ENCODE measurements around the gene BASP1. TPM values are rescaled to one million over a fixed set of nuclear protein-coding genes. Genes with fewer than 3 reads are reported as not detected.

BASP1 gene
- total and polyA plus RNA-seq, 7 donors = 7.4 to 18.6 (median 11.1) TPM

DNA sequence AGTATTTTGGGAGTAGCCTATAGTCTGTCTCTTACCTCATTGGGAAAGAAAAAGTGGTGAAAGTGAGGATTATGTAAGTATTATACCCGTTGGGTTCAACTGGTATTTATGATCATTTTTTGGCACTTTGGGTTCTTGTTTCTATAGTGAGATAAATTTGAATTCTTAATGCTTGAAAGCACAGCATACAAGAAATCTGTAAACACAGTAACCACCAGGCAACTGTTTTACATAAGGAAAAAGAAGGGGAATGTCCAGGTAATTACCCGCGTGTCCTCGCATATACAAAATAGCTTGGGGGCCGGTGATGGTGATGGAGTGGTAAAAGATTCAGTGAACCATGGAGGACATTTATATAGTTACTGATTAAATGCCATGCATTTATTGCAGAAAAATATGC lies 60.5 kb downstream of the BASP1 start:
- Histone ChIP-seq H3K4me3 (no peak overlapping the region), H3K4me1 (no peaks in the 10 kb centered on the region), H3K36me3 (no peaks in the 10 kb centered on the region), H3K27me3 (no peaks in the 10 kb centered on the region), H3K9me3 (no peaks in the 10 kb centered on the region), H3K27ac (no peak overlapping the region)
- TF ChIP-seq EP300 (IDR thresholded peaks at IDR 0.05) = no peak
- TF ChIP-seq, protein P1, sequence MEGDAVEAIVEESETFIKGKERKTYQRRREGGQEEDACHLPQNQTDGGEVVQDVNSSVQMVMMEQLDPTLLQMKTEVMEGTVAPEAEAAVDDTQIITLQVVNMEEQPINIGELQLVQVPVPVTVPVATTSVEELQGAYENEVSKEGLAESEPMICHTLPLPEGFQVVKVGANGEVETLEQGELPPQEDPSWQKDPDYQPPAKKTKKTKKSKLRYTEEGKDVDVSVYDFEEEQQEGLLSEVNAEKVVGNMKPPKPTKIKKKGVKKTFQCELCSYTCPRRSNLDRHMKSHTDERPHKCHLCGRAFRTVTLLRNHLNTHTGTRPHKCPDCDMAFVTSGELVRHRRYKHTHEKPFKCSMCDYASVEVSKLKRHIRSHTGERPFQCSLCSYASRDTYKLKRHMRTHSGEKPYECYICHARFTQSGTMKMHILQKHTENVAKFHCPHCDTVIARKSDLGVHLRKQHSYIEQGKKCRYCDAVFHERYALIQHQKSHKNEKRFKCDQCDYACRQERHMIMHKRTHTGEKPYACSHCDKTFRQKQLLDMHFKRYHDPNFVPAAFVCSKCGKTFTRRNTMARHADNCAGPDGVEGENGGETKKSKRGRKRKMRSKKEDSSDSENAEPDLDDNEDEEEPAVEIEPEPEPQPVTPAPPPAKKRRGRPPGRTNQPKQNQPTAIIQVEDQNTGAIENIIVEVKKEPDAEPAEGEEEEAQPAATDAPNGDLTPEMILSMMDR (IDR thresholded peaks at IDR 0.05) = no peak
- no peak for TF ChIP-seq POLR2A (IDR thresholded peaks at IDR 0.05)
- no peak for TF ChIP-seq POLR2AphosphoS5 (IDR thresholded peaks at IDR 0.05)
- no peak for DNase-seq
- WGBS, 2 donors = 75 to 96% methylated on average over 5 of the region's 5 CpGs
- intact Hi-C loops (cut with DNase I) = no loop called here

DNA sequence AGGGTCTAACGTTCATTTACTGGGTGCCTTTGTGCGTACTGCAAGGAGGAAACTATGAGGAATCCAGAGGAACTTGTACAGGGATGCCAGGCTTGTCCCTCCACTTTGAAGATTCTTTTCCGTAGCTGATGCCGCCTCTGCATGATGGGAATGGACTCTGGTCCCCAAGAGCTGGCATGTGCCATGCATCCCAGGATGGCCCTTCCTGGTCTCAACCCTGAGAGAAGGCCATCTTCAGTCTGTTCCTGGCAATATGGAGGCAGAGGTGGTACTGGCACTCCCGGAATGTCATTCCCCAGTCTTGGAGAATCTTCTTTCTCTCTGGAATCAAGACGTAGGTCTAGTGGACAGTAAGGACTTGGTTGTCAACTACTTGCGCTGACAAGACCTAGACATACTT lies 61.5 kb downstream of the BASP1 start:
- no peaks in the 10 kb centered on the region for H3K27me3 ChIP-seq
- H3K4me1 ChIP-seq = no peaks in the 10 kb centered on the region
- no peak overlapping the region for H3K27ac ChIP-seq
- H3K9me3 ChIP-seq = no peaks in the 10 kb centered on the region
- no peak overlapping the region for H3K4me3 ChIP-seq
- 89 to 94% methylated on average over 7 of the region's 7 CpGs for WGBS, 2 donors
- intact Hi-C loops (cut with DNase I) = no loop called here
- TF ChIP-seq POLR2A (IDR thresholded peaks at IDR 0.05) (no peak), POLR2AphosphoS5 (IDR thresholded peaks at IDR 0.05) (no peak)
- no peak for DNase-seq
- H3K36me3 ChIP-seq = no peaks in the 10 kb centered on the region

GRCh38 chr5:17279487-17279886 lies 62.1 kb downstream of the BASP1 start:
- H3K4me3 ChIP-seq = no peak overlapping the region
- no peak for DNase-seq
- no peaks in the 10 kb centered on the region for H3K9me3 ChIP-seq
- intact Hi-C loops (cut with DNase I) = no loop called here
- no peaks in the 10 kb centered on the region for H3K27me3 ChIP-seq
- TF ChIP-seq POLR2AphosphoS5 (IDR thresholded peaks at IDR 0.05) (no peak), POLR2A (IDR thresholded peaks at IDR 0.05) (no peak), EP300 (IDR thresholded peaks at IDR 0.05) (no peak)
- TF ChIP-seq, protein P1 (IDR thresholded peaks at IDR 0.05) = no peak
- H3K36me3 ChIP-seq = no peaks in the 10 kb centered on the region
- no peak overlapping the region for H3K27ac ChIP-seq
- WGBS, 2 donors = 94 to 98% methylated on average over 2 of the region's 2 CpGs
- H3K4me1 ChIP-seq = no peaks in the 10 kb centered on the region

GRCh38 chr5:17282283-17283120 lies 65.1 kb downstream of the BASP1 start:
- Histone ChIP-seq H3K4me3 (no peak overlapping the region), H3K4me1 (no peaks in the 10 kb centered on the region), H3K27ac (no peak overlapping the region), H3K36me3 (no peaks in the 10 kb centered on the region), H3K9me3 (no peaks in the 10 kb centered on the region), H3K27me3 (no peaks in the 10 kb centered on the region)
- intact Hi-C loops (cut with DNase I) = no loop called here
- DNase-seq = no peak
- TF ChIP-seq POLR2A (IDR thresholded peaks at IDR 0.05) (no peak), EP300 (IDR thresholded peaks at IDR 0.05) (no peak), POLR2AphosphoS5 (IDR thresholded peaks at IDR 0.05) (no peak)
- TF ChIP-seq, protein P1 (IDR thresholded peaks at IDR 0.05) = no peak
- WGBS, 2 donors = 42 to 77% methylated on average over 6 of the region's 6 CpGs

DNA sequence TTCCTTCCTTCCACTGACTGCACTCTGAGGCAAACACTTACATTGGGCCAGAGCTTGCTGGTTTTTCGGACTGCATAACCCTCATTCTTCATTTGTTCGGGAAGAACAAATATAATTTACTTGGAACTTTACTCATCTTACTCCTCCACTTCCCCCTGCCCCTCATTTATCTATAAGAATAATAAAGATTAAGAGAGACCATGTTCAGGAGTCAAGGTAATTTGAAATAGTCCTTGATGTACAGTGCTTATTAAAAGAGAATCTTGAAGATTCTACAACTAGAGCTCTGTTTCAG lies 65.6 kb downstream of the BASP1 start:
- 88 to 89% methylated on average over 2 of the region's 2 CpGs for WGBS, 2 donors
- Histone ChIP-seq H3K4me3 (no peak overlapping the region), H3K36me3 (no peaks in the 10 kb centered on the region), H3K27me3 (no peaks in the 10 kb centered on the region), H3K9me3 (no peaks in the 10 kb centered on the region), H3K4me1 (no peaks in the 10 kb centered on the region), H3K27ac (no peak overlapping the region)
- TF ChIP-seq, protein P1 (IDR thresholded peaks at IDR 0.05) = no peak
- no peak for TF ChIP-seq EP300 (IDR thresholded peaks at IDR 0.05)
- TF ChIP-seq POLR2A (IDR thresholded peaks at IDR 0.05) = no peak
- no peak for TF ChIP-seq POLR2AphosphoS5 (IDR thresholded peaks at IDR 0.05)
- intact Hi-C loops (cut with DNase I) = no loop called here
- no peak for DNase-seq

Data from sigmoid colon (tissue), 7 donors.